Gastrocnemius medialis (tissue), 4 donors: Measurements from ENCODE around the gene TGM5.

Experiments
- POLR2A ChIP-seq, 2 donors: fragments of 450-650 bp; IDR thresholded peaks; one replicate each; pipeline ENCODE4 v1.6.1; 2017; ENCODE audit warnings: antibody characterized with exemption in 2 of 2, mild to moderate bottlenecking in 2 of 2, moderate library complexity in 2 of 2
- TF ChIP-seq, protein P1 (sequence below), 5 experiments: fragments of 450-650 bp in 3 of 5; fragments of 200-600 bp in 2 of 5; sonication (generic) in 2 of 5; IDR thresholded peaks in 4 of 5; conservative IDR thresholded peaks in 1 of 5; 1 replicate in 4 of 5; 2 replicates in 1 of 5; pipeline ENCODE4 v1.5.1; 2016 to 2019; ENCODE audit warnings: antibody characterized with exemption in 5 of 5, mild to moderate bottlenecking in 3 of 5, moderate library complexity in 3 of 5

DNA sequence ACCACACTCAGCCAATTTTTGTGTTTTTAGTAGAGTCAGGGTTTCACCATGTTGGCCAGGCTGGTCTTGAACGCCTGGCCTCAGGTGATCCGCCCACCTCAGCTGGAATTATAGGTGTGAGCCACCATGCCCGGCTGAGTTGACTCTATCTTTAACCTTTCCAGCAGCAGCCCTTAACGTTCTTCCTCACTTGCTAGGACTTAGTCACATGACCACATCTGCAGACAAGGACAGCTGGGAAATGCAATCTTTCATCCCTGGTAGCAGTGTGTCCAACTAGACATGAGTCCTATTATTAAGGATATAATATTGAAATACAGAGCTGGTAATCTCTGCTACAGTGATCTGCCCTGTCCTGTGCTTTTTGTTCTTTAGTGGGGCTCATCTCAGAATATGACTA, 45.6 kb upstream of the TGM5 start:
- TF ChIP-seq, protein P1, sequence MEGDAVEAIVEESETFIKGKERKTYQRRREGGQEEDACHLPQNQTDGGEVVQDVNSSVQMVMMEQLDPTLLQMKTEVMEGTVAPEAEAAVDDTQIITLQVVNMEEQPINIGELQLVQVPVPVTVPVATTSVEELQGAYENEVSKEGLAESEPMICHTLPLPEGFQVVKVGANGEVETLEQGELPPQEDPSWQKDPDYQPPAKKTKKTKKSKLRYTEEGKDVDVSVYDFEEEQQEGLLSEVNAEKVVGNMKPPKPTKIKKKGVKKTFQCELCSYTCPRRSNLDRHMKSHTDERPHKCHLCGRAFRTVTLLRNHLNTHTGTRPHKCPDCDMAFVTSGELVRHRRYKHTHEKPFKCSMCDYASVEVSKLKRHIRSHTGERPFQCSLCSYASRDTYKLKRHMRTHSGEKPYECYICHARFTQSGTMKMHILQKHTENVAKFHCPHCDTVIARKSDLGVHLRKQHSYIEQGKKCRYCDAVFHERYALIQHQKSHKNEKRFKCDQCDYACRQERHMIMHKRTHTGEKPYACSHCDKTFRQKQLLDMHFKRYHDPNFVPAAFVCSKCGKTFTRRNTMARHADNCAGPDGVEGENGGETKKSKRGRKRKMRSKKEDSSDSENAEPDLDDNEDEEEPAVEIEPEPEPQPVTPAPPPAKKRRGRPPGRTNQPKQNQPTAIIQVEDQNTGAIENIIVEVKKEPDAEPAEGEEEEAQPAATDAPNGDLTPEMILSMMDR (IDR thresholded peaks at IDR 0.05 in 4 of 5, conservative IDR thresholded peaks at IDR 0.05 in 1 of 5) = no peak
- no peak for TF ChIP-seq POLR2A (IDR thresholded peaks at IDR 0.05)
